HG02798 (cell line): Measurements from ENCODE around the gene IL34.

Experiments
- ATAC-seq: cut with Tn5 transposase; IDR thresholded peaks from one replicate; pipeline ENCODE4 v1.9.1; 2021; ENCODE audit warnings: mild to moderate bottlenecking; ENCODE audit not compliant: unreplicated experiment, poor library complexity

Gene IL34

DNA sequence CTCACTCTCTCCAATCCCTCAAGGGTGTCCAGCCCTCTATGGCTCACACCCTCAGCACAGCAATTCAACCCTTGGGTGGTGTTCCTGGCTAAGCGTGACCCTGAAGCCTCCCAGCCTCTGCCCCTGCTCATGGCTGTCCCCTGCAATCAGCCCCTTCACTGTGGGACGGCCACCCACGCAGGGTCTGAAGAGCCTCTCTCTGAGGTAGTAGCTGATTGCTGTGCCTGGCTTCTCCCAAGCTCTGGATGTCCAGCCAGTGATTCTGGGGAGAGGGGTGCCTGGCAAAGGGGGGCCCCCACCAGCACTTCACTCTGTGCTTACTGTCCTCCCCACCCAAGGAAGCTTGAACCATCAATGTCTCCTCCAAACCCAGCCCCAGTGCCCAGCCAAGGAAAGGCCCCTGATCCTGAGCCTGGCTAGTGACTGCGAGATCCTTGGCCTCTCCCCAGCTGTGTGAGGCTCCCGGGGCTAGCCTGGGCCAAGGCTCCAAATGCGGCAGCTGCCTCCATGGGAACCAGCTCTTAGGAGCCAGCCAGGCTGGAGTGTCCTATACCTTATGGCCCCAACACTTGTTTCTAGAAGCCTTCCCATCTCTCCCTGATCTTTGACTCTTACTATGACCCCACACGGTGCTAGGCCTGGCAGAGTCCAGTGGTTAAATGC, 29.6 kb downstream of the IL34 start:
- no peak for ATAC-seq

DNA sequence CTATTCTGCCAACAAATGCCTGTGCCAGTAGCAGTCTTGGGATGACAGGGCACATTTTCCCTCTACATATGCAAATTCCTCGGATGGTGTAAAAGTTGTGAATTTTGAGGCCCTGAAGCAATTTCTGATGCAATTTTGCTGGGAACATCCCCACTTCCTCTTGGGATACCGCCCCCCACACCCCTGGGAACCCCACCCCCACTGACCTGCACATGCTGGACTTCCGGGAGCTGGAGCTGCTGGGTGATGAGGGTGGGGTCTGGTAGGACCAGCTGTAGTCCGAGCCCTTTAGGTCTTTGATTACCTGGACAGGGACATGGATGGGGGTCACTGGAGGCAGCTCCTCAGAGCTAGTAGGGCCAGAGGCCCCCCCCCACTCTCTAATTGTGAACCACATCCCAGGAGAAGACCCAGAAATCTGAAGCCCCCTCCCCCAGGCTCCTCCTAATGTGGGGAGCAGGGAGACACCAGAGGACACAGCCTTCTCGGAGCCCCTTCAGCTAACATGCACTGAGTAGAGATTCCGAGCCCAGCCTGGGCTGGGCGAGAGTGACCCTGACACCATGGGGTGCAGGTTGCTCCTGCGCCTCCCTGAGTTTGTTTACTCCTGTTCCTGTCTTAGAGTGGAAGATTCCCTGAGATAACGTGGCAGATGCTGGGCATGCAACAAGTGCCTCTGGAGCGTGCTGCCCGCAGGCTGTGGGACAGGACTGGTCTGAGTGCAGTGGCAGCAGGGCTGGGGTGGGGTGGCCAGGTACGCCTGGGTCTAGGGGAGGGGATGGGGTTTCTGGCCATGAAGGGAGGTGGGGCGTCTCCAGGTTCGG, 30.5 kb downstream of the IL34 start:
- no peak for ATAC-seq

DNA sequence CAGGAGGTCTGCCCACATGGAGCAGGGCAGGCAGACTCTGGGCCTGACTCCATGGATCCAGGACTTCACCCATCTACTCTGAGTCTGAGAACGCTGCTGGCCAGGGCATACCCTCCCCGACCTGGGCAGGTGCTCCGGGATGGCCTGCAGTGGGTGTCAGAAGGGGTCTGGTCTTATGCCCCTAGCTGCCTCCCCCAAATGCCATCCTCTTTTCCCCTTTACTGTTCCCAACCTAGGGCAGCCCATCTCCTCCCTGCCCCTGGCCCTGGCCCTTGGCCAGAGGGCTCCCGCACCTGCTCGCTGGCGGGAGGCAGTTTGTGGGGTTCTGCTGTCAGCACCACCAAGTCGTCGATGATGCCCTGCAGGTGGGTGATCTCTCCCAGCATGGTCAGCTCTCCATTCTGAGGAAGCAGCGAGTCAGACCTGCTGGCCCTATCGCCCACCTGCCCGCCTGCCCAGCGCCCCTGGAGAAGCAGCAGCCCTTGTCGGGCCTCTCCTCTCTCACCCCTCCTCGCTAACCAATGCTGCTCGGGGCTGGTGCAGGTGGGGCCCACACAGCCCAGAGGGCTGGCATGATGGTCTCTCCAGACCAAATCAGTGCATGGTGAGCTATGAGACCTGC, 31.3 kb downstream of the IL34 start:
- no peak for ATAC-seq

DNA sequence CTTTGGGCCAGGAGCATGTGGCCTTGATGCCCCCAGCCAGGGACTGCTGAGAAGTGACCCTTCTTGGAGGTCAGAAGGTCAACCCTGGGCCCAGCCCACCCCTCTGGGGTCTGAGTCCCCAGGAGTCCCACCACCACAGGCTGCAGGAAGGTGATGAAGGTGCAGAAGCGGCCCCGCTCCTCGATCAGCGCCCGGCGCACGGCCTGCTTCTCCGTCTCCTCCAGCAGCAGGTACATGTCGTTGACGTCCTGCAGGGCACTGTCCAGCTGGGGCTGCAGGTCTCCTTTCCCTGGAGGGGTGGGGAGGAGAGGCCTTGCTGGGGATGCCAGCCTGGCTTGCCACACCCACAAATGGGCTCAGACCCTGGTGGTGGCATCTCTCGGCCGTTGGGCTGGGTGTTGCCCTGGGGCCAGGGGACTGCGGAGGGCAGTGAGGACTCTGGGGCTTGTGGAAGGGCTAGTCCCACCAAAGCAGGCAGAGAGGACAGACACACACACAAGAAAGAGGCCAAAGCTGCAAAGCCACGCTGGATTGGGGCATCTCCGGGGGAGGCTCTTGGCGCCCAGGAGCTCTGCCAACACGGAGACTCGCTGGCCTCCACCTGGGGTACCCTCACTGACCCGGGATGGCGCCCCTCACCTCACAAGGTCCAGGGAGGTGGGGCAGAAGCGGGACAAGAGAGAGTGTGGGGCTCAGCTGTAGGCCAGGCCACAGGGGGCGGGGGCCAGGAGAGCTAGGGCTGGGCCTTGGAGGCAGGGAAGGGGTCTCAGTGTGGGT, 31.9 kb downstream of the IL34 start:
- ATAC-seq = no peak

DNA sequence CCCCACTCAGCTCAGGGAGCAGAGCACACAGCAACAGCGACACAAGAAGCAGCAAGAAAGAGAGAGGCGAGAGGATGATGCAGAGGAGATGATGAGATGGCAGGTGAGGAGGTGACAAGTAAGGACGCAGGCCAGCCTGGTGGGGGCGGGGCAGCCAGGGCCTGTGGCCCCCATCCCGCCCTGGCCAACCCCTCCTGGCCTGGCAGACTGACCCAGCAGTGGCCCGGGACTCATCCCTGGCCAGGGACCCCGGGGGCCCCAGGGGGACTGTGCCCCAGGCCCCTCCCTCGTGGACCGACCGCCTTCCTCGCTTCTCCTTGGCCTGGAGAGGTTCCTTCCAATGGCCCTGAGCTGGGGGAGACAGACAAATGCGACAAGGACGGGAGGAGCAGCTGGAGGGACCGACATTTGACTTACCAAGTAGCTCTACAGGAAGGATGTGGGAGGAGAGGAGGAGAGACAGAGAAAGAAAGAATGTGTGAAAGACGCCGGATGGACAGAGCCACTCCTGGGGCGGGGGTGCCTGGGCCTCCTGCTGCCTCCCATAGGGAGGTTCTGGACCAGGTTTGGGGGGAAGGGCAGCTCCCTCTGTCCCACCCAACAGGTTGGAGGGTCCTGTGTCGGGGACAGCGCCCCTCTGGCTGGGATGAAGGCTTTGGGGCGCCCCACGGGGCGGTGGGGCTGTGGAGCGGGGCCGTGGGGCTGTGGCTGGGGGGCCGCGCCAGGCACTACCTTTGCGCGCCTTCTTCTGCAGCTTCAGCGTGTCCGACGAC, 32.7 kb downstream of the IL34 start:
- ATAC-seq = no peak

DNA sequence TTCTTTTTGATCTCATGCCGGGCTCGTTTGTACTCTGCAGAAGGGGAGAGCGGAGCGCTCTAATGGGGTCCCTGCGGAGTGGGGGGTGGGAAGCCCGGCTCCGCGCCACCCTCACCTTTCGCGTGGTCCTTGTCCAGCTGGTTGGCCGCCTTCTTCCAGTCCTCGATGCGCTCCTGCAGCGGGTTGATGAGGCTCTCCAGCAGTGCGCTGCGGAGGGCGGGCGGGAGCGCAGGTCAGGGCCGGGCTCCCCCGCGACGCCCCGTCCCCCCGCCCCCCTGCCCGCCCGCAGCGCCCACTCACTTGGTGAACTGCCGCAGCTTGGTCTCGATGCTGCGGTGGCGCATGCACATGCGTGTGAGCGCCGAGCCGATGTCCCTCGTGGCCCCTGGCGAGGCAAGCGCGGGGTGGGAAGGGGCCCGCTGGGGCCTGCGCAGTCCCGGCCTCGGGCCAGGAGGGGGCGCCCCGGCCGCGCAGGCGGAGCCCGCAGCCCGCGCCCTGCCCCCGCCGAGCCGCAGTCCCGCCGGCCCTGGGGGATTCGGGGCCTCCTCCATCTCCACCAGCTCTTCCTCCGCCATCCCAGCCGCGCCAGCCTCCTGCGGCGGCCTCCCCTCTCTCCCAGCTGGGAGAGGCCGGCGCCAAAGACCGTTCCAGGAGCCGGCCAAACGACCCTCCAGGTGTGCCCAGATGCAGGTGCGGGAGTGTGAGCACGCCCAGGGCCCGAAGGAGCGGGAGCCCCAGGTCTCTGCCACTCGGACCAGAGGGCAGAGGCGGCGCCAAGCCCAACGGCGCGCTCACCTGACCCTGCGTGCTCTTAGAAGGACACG, 33.5 kb downstream of the IL34 start:
- no peak for ATAC-seq

DNA sequence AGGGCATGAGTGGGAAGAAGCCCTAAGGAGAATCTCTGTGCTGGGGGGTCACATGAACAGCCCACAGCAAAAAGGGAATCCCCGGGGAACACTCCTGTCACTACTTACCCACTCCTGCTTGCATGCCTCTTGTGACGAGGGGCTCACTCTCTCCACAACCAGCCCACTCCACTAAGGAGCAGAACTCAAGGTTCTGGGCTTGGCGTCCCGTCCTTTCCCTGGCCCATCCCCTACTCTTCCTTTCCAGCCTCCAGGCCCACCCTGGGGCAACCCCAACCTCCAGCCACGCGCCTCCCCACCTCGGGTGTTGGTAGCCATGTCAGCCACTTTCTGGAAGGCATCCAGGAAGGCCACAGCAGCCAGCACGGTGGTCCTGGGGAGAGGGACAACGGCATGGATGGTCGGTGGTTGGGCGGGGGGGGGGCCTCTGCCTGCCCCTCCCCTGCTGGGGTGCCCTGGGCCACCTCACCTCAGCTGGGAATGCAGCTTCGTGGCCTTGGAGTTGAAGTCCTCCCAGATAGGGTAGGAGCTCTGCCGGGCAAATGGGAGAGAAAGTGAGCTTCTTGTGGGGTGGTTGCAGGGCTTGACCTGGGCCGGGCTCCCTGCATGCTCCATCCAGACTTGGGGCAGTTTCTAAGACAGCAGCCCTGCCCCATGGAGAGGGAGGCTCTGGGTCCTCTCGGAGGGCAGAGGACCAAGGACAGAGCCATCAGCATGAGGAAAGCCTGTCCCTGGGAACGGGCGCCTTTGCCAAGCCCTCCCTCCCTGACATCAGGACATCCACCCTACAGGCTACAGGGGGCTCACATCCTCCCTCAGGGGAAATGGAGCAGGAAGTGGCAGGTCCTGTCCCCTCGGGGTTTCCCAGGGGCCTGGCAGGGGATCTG, 34.4 kb downstream of the IL34 start:
- ATAC-seq = no peak

DNA sequence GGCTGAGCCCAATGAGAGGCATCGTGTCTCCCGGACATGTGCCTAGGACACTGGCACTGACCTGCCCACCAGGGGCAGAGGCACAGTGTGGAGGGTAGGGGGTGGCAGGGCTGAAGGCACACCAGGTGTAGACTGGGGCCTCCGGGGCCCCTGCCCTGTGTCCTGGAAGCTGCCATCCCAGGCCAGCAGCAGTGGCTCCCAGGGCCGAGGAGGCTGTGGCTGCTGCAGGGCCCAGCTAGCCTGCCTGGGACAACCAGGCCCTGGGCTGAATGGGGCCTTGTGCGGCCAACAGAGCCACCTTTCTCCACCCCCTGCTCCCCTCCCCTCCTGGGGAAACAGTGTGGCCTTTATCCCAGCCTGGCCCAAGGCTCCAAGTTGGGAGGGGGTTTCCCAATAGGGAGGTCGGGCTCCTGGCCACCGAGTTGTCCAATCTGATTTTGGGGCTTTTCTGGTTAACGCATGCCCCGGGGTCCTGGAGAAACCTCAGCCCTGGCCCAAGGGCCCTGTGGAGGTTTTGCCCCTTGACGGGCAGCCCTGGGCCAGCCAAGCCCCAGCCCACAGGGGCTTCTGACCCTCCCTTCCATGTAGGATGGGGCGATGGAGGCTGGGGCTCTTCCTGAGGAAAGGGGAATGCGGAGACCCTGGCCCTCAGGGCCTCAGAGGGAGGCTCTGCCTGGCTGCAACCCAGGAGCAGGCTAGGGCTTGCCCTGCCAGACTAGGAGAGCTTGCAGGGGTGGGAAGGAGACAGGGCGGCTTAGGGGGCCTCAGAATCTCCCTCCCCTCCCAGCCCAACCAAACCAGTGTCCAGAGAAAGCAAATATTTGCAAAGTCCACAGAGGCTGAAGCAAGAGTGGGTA, 35.3 kb downstream of the IL34 start:
- ATAC-seq = no peak

DNA sequence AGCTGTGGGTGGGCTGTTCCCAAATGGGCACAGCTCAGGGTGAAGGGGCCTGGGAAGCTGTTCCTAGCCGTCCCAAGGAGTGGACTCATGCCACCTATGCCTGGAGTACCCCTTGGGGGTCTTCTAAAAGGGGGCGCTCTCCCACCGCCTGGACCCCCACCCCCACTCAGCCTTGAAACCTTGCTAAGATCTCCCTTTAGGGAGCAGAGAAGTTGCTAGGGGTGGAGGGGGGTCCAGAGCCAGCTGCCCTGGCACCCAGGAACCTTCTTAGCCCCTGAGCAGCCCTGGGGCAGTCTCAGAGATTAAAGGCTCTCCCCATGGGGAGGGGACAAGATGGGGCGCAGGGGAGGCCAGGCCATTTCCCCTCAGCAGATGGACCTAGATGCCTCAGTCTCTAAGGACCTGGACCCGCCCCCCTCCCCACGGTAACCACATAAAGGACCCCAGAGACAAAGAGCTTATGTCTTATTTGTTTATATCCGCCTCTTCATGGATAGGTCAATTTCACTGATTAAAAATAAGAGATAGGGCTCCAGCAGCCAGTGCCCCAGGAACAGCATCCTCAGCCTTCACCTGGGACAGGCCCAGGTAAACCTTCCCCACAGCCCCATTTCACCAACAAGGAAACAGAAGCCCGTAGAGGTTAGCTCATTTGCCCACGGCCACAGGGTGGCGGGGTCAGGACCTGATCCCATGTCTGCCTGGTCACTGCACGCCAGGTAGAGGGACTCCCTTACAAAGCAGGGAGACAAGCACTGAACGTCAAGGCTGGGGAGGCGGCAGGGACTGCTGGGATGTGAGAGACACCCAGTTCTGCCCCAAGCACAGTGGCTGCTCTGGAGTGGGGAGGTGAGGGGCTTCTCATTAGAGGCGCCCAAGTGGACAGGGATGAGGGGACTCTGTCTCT, 36.1 kb downstream of the IL34 start:
- no peak for ATAC-seq

DNA sequence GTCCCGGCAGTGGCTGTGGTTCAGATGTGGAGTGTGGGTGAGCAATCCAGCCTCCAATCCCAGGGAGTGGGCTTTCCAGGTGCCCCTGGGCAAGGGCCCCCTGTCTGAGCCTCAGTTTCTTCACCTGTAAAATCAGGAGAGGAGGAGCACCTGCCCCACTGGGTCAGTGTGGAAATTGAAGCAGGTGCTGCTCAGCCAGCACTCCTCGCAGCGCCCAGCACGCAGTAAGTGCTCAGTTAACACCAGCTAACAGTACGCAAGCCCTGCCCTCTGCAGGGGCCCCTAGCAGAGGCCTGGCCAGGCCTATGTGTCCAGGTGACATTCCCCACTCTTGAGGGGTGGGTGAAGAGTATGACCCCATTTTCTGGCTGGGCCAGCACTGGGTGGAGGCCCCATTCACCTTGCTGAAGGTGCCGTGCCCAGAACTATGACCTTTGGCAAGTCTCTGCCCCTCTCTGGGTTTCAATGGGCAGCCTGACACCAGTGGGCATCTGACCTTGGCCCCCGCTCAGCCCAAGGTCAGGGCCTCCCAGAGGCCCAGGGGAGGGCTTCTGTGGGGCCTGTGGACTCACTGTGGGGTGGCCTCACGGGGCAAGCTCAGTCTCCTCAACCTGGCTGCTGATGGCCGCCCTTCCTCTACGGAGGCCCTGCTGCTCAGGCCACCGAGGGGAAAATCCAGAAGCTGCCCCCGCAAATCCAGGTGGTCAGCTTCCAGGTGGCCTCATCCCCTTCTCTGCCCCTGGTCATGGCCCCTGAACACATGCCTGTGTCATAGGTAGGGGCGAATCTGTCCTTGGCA, 37.0 kb downstream of the IL34 start:
- no peak for ATAC-seq

DNA sequence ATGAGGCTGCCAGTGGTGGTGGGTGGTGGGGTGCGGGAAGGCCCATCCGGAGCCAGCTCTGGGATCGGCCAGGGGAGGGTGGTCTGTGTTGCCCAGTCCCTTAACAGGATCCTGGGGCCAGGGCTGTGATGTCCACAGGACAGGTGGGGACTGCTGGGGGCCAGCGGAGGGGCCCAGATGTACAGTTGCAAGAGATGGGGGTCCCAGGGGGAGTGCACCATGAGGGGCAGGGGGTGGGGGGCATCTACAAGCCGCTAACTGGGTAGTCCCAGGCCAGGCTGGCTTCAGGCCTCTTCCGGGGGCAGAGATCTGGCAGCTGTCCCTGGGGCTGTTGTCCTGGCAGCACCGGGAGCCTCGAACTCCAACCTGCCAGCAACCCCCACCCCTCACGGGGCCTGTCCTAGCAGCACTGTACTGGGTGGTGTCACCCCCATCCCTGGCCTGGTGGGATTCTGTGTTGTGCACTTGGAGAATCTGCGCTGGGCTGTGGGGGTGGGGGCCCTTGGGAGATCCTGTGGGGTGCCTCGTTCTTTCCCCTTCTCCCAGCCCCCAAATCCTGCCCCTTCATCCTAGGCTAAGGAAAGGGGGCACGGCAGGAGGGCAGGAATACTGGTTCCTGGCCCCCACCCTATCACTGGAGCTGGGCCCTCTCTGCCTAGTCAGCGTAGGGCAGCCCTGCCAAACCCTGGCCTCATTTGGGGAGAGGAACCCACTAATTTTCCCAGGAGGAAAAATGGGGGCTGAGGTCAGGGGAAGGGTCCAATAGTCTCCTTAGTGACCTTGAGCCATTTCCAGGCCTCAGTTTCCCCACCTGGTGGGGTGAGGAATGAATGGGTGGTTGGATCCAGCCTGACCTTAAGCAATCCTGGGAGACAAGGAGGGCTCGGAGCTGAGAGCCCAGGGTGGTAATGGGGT, 38.0 kb downstream of the IL34 start:
- no peak for ATAC-seq

DNA sequence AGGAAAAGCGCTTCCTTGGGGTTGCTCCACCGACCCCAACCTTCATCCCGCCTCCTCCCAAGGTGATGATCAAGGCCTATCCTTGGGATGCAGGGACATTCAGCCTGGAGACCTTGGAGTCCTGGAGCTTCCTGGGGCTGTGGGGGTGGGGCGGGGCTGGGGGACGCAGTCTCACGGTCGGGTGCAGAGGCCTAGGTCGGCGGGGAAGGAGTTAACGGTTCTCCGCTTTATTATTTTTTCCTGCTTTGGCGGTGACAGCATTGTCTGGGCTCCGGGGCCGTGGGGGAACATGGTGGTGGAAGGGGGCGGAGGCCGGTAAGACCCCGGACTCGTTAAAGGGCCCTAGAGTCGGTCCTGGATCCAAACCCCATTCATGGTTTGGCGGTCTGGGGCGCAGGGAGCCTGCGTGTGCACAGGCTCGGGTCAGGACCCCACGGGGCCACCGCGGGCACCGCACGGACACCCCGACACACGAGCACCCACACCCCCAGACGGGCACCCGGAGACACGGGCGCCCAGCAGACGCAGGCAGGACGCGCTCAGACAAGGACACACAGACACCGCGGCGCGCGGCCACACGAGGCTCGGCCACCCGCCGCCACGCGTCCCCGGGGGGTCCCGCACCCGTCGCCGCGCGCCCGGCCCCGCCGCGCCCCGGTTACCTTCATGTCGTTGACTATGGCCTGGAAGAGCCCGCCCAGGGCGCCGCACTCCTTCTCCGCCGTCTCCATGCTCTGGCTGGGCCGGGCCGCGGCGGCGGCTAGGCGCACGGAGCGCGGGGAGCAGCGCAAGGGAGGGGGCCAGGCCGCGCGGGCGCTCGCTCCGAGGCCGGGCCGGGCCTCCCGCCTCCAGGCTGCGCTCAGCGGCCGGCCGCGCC, 38.9 kb downstream of the IL34 start:
- no peak for ATAC-seq

DNA sequence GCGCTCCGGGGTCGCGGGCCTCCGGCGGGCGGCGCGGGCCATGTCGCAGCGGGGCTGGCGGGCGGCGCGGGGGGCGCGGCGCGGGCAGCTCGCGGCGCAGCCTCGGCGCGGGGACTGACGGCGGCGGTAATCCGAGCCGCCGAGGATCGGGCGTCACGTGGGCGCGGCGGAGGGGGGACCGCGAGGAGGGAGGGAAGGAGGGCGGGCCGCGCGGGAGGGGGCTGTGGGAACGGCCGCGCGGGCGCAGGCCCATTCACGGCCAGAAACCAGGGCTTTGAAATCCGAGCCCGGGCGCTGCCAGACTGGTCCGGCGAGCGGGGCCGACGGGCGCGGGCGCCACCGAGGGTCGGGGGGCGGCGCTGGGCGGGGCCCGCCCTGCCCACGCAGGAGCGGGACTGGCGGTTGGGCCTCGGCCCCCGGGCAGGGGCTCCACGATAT, 39.6 kb downstream of the IL34 start, which contains the start of gene MTSS2:
Gene MTSS2 (minus strand): TSS at position 116 of the 438 bp plus-strand sequence. CDS start 262 bp downstream, outside the sequence.
- no peak for ATAC-seq
